ENCODE measurements around the gene INPP4B. TPM values are rescaled to one million over a fixed set of nuclear protein-coding genes. Genes with fewer than 3 reads are reported as not detected.

The INPP4B gene
- total RNA-seq, 1 experiment from 2014 or later: 0.07 TPM

DNA sequence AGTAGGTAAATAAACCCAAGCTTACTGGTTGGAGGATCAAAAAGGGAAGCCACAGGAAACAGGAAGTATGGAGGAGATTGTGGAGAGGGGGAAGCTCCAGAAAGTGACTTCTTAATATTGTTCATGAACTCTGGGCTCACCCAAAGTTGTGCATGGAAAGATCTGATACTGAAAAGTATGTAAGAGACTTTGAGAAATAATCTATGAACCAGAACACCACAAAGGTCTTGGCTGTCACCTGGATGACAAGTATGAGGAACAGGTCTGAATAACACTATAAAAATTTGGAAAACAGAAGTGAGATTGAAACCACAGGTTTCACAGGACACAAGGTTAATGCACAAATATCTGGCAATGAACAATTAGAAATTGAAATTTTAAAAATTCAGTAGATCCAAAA, 567.4 kb downstream of the INPP4B start:
- Histone ChIP-seq H4K5ac (ENCODE audit: insufficient read length, low read depth, low read length) (no peak overlapping the region), H2BK120ac (ENCODE audit: low read depth, low read length, poor library complexity, severe bottlenecking) (no peak overlapping the region), H3K9ac (ENCODE audit: extremely low read depth, insufficient read length, low read length) (no peak overlapping the region), H2BK20ac (ENCODE audit: low read depth, low read length, poor library complexity, severe bottlenecking) (no peak overlapping the region), H3K27me3 (ENCODE audit: insufficient read depth, low read length) (no peaks in the 10 kb centered on the region), H3K79me1 (ENCODE audit: insufficient read depth, low read depth, low read length, poor library complexity, severe bottlenecking) (no peaks in the 10 kb centered on the region), H2BK5ac (ENCODE audit: insufficient read length, low read length) (no peak overlapping the region), H4K8ac (replicated peaks; ENCODE audit: insufficient read length, low read depth, low read length) (no peak overlapping the region), H2BK15ac (ENCODE audit: low read depth, low read length) (no peak overlapping the region), H4K20me1 (ENCODE audit: control insufficient read depth, insufficient read depth, insufficient read length) (no peaks in the 10 kb centered on the region), H3K79me2 (ENCODE audit: insufficient read depth, low read length) (no peaks in the 10 kb centered on the region), H2BK12ac (ENCODE audit: insufficient read length, low read depth, low read length) (no peak overlapping the region), H3T11ph (ENCODE audit: low read length) (no peak overlapping the region), H3K4me2 (ENCODE audit: insufficient read depth, insufficient read length, low read length) (no peak overlapping the region), H3K23me2 (ENCODE audit: insufficient read length, low read depth, low read length, poor library complexity, severe bottlenecking) (no peaks in the 10 kb centered on the region), H3K14ac (ENCODE audit: insufficient read depth, low read length) (no peak overlapping the region), H4K91ac (ENCODE audit: insufficient read length, low read depth, low read length) (no peak overlapping the region), H3K4me1 (ENCODE audit: insufficient read depth, low read length) (no peaks in the 10 kb centered on the region), H3K23ac (ENCODE audit: insufficient read length, low read depth, low read length) (no peak overlapping the region), H3K18ac (ENCODE audit: insufficient read length, low read depth, low read length) (no peak overlapping the region), H3K27ac (ENCODE audit: insufficient read length, low read depth, low read length) (no peak overlapping the region), H3K56ac (ENCODE audit: insufficient read length, low read depth, low read length) (no peak overlapping the region), H2AFZ (ENCODE audit: low read length) (no peak overlapping the region), H3K4ac (ENCODE audit: low read depth, low read length) (no peak overlapping the region), H3K9me3 (ENCODE audit: control insufficient read depth, low read depth, low read length) (no peaks in the 10 kb centered on the region), H2AK5ac (ENCODE audit: insufficient read length, low read length) (no peak overlapping the region)
- Mint-ChIP-seq H3K27ac (no peak overlapping the region), H3K27me3 (ENCODE audit: low read depth) (no peaks in the 10 kb centered on the region), H3K4me1 (no peaks in the 10 kb centered on the region), H3K36me3 (ENCODE audit: insufficient read depth in 1 of 3, low read depth in 3 of 3) (no peaks in the 10 kb centered on the region), H3K9me3 (no peaks in the 10 kb centered on the region), H3K4me3 (no peak overlapping the region)
- TF ChIP-seq, protein P1, sequence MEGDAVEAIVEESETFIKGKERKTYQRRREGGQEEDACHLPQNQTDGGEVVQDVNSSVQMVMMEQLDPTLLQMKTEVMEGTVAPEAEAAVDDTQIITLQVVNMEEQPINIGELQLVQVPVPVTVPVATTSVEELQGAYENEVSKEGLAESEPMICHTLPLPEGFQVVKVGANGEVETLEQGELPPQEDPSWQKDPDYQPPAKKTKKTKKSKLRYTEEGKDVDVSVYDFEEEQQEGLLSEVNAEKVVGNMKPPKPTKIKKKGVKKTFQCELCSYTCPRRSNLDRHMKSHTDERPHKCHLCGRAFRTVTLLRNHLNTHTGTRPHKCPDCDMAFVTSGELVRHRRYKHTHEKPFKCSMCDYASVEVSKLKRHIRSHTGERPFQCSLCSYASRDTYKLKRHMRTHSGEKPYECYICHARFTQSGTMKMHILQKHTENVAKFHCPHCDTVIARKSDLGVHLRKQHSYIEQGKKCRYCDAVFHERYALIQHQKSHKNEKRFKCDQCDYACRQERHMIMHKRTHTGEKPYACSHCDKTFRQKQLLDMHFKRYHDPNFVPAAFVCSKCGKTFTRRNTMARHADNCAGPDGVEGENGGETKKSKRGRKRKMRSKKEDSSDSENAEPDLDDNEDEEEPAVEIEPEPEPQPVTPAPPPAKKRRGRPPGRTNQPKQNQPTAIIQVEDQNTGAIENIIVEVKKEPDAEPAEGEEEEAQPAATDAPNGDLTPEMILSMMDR (conservative IDR thresholded peaks at IDR 0.05): no peak
- no peak for DNase-seq

All from H9 (cell line).